Fibroblast of the aortic adventitia (primary cell): ENCODE results near the gene ADPRS. TPM values are rescaled to one million over a fixed set of nuclear protein-coding genes. Genes with fewer than 3 reads are reported as not detected.

Experiments
- DNase-seq: peaks from one replicate; pipeline ENCODE4 v3.0.0-alpha.2; 2010; ENCODE audit warnings: low read depth
- H3K4me3 ChIP-seq: 2 replicates; pipeline ENCODE4 v1.5.1; 2011; ENCODE audit warnings: low read depth, mild to moderate bottlenecking, control low read depth, low read length, moderate library complexity
- total RNA-seq: library from RNA; depleted of rRNA; stranded (reverse); fragments of >200 nt; gene quantifications from 2 replicates; pipeline ENCODE4 v1.2.3, GENCODE V29; 2012; ENCODE audit warnings: low replicate concordance
- TF ChIP-seq, protein P1 (sequence below): IDR thresholded peaks from 2 replicates; pipeline ENCODE4 v1.5.1; 2011; ENCODE audit warnings: mild to moderate bottlenecking, low read length, control low read depth, inconsistent platforms; ENCODE audit not compliant: insufficient read depth

The ADPRS gene
- total RNA-seq, 1 donor, result 21.1 TPM

DNA sequence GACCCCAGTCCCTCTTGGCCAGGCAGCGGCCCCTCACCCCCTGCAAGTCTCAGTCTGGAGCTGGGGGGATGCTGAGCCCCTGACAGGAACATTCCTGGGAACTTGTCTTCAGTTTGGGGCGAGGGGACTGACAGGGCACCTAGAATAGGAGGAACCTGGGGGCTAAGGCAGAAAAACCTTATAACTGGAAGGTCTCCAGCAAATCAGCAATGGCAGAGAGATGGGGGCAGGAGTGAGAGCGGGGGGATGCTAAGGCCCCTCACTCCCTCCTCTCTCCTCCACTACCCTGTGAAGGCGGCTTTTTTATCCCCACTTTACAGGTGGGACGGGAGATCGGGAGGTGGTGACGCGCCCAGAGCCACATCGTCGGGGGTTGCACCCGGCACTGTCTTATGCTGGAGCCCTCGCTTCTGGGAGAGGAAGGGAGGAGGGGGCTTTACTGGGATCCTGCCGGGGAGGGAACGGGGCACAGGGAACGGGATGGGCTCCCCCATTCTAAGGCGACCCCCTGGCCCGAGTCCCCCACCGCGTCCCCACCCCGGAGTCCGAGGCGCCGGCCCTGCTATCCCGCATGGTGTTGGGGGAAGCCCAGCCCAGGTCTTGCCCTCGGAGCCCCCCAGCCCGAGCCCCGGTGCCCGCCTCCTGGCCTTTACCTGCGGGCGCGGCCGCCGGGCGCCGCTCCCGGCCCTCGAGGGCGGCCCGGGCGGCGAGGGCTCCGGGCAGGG, 35.9 kb downstream of the ADPRS start:
- DNase-seq, result no peak
- H3K4me3 ChIP-seq, result peak overlapping the region; percentile 22
- TF ChIP-seq, protein P1, sequence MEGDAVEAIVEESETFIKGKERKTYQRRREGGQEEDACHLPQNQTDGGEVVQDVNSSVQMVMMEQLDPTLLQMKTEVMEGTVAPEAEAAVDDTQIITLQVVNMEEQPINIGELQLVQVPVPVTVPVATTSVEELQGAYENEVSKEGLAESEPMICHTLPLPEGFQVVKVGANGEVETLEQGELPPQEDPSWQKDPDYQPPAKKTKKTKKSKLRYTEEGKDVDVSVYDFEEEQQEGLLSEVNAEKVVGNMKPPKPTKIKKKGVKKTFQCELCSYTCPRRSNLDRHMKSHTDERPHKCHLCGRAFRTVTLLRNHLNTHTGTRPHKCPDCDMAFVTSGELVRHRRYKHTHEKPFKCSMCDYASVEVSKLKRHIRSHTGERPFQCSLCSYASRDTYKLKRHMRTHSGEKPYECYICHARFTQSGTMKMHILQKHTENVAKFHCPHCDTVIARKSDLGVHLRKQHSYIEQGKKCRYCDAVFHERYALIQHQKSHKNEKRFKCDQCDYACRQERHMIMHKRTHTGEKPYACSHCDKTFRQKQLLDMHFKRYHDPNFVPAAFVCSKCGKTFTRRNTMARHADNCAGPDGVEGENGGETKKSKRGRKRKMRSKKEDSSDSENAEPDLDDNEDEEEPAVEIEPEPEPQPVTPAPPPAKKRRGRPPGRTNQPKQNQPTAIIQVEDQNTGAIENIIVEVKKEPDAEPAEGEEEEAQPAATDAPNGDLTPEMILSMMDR, result no peak

DNA sequence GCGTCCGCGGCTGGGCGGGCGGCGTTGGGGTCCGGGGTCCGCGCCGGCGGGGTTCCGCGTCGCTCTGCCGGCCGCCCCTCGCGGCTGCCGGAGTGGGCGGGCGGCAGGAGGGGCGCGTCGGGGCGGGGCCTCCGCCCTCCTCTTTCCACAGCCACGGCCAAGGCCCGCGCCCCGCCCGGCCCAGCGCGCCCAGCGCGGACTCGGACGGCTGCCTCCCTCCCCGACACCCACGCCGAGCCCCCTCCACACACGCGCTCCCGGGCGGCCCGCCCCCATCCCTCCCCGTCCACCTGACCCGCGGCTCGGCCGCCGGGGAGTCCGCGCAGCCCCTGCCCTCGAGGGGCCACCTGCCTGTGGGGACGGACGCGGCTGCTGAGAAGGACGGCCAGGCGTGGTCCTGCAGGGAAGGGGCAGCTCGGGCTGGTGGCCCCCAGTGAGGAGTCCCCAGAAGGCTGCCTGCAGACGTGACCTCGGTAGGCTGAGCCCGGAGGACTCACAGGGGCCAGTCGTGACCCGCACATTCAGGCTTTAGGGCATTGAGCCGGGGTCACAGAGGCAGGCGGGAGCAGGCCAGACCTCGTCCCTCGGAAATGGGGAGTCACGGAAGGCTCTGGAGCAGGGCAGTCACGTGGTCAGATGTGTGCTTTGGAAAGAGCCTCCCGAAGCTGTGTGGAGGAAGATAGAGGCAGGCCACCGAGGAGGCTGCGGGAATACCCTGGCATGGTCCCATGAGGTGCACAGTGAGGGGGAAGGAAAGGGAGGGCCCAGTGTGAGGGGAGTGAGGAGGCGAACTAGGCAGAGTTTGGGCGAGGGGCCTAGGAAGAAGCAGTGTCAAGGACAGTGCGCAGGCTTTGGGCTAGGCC, 36.7 kb downstream of the ADPRS start, which contains the start of gene COL8A2:
TSS of gene COL8A2 (minus strand) at position 94 of the 863 bp plus-strand sequence. CDS start 24,980 bp downstream, outside the sequence.
- no peak for DNase-seq
- H3K4me3 ChIP-seq, result peak within 1 kb of the TSS; percentile 28
- TF ChIP-seq, protein P1, result no peak

GRCh38 chr1:36126005-36126716, 37.5 kb downstream of the ADPRS start:
- H3K4me3 ChIP-seq, result no peak overlapping the region
- DNase-seq, result no peak
- TF ChIP-seq, protein P1, result no peak

DNA sequence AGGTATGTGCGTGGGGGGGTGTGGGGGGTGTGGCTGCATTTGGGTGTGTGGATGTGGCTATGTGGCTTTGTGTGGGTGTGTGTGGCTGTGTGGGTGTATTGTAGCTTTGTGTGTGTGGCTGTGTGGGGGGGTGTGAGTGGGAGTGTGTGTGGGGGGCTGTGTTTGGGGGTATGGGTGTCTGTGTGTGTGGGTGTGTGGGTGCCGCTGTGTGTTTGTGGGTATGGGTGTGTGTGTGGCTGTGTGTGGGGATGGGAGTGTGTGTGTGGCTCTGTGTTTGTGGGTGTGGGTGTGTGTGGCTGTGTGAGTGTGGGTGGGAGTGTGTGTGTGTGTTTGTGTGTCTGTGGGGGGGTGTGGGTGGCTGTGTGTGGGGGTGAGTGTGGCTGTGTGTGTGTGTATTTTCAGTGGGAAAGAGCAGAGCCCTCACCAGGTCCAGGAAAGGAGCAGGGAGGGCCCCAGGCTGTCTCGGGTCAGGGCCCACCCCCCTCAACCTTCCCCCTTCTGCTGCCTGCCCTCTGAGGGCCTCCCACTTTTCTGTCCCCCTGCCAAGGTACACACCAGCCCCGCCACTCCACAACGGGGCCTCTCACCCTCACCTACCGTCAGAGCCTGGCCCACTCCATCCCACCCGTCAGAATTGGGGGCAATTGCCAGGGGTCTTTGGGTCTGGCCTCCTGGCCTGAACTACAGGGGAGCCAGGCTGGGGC, 38.3 kb downstream of the ADPRS start:
- TF ChIP-seq, protein P1, result no peak
- no peak overlapping the region for H3K4me3 ChIP-seq
- DNase-seq, result no peak

DNA sequence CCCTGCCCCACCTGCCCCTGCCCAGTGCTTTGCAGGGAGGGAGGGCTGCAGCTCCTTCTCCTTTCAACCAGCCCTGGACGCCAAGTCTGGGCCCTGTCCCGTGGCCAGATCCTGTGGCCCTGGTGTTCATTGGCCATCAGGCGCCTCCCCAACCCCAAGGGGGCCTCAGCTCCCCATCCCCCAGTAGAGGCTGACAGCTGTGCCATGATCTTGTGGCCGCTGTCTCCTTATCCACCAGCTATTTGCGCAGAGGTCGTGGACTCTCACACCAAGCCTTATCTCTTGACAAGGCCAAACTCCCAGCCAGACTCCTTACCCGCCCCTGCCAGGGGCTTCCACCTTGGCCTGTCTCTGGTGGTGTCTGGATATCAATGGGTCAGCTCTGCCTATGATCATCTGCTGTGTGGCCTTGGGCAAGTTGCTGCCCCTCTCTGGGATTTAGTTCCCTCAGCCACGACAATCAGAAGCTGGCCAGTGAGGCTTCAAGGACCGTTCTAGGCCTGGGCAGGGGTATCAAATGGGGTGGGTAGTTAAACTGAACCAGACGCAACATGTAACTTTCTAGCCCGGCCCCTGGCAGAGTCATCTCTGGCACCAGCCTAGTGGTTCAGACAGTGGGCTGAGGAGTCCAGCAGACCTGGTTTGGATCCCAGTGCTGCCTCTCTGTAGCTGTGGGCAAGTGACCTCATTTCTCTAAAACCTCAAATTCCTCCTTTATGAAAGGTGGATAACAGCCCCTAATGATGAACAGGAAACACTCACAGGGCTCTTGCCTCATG, 39.6 kb downstream of the ADPRS start:
- no peak overlapping the region for H3K4me3 ChIP-seq
- no peak for DNase-seq
- TF ChIP-seq, protein P1, result no peak

GRCh38 chr1:36128905-36129206, 40.2 kb downstream of the ADPRS start:
- TF ChIP-seq, protein P1, result no peak
- DNase-seq, result no peak
- no peak overlapping the region for H3K4me3 ChIP-seq
